Adrenal gland (tissue), 12 donors: Measurements from ENCODE around the gene RPL19. TPM values are rescaled to one million over a fixed set of nuclear protein-coding genes. Genes with fewer than 3 reads are reported as not detected.
A peak's percentile ranks its signal among the peaks of the same experiment; 100 is the strongest.

ENCODE experiments used
- DNase-seq, 7 donors: peaks; one replicate each; pipeline ENCODE4 v3.0.0-alpha.2; 2019 to 2020
- H3K27ac ChIP-seq, 5 donors: fragments of 200-600 bp; sonication (generic) in 4 of 5; 1 replicate in 3 of 5; 2 replicates in 2 of 5; pipeline versions ENCODE4 v1.5.1 to v1.8.0; 2016 to 2020; ENCODE audit warnings: mild to moderate bottlenecking in 1 of 5
- H3K27me3 ChIP-seq: fragments of 200-600 bp; 2 replicates; pipeline ENCODE4 v1.8.0; 2021
- H3K36me3 ChIP-seq, 2 donors: fragments of 200-600 bp; replicated peaks in 1 of 2; 1 replicate in 1 of 2; 2 replicates in 1 of 2; pipeline versions ENCODE4 v1.5.1 to v1.8.0; 2018 to 2022
- H3K4me1 ChIP-seq, 2 donors: fragments of 200-600 bp; replicated peaks in 1 of 2; 1 replicate in 1 of 2; 2 replicates in 1 of 2; pipeline versions ENCODE4 v1.5.1 to v1.8.0; 2018 to 2021
- H3K4me3 ChIP-seq, 4 donors: fragments of 200-600 bp; sonication (generic) in 3 of 4; one replicate each; pipeline ENCODE4 v1.5.1; 2016 to 2018
- H3K9me3 ChIP-seq, 3 donors: fragments of 200-600 bp; sonication (generic) in 1 of 3; replicated peaks in 1 of 3; 1 replicate in 2 of 3; 2 replicates in 1 of 3; pipeline versions ENCODE4 v1.5.1 to v1.8.0; 2016 to 2021
- POLR2A ChIP-seq, 2 donors: fragments of 450-650 bp; IDR thresholded peaks; one replicate each; pipeline ENCODE4 v1.6.1; 2017; ENCODE audit warnings: antibody characterized with exemption in 2 of 2, mild to moderate bottlenecking in 2 of 2, moderate library complexity in 1 of 2
- WGBS, 4 donors: extraction: QIAGEN DNeasy Blood & Tissue Kit in 2 of 4; methylation state at CpG; one replicate each; pipeline versions ENCODE4 v1.1.5 to v1.1.7; 2013 to 2017; 5-methylcytosine and 5-hydroxymethylcytosine counted together
- intact Hi-C, 2 donors: fragments of 100-400 bp; cut with DNase I; formaldehyde crosslinking; loops; one replicate each; pipeline versions ENCODE4 v1.14.1 to v1.15.0; 2022 to 2023
- polyA plus RNA-seq, 3 donors: library from polyadenylated mRNA; stranded (reverse); fragments of 200-250 nt in 2 of 3; fragments of 350-450 nt in 1 of 3; fragmentation: Illumina TruSeq in 1 of 3; extraction: RNeasy Lipid Tissue Mini Kit (QIAGEN cat#74804) in 1 of 3; gene quantifications; one replicate each; pipeline ENCODE4 v1.2.3, GENCODE V29; 2013 to 2014
- total RNA-seq, 9 donors: library from RNA; depleted of rRNA in 4 of 9; stranded (reverse); fragments of >200 nt in 4 of 9; fragments of 120-200 nt in 1 of 9; fragmentation: NEBNext Ultra II Directional in 1 of 9; extraction: Animal tissue kit (Norgen Biotek cat#: 25700) in 1 of 9; gene quantifications; one replicate each; pipeline versions ENCODE4 v1.1.0 to v1.2.4, GENCODE V29; 2013 to 2023
- TF ChIP-seq, protein P1 (sequence below), 6 experiments: fragments of 450-650 bp in 4 of 6; fragments of 200-600 bp in 2 of 6; sonication (generic) in 1 of 6; IDR thresholded peaks; 1 replicate in 5 of 6; 2 replicates in 1 of 6; pipeline versions ENCODE4 v1.5.1 to v1.8.0; 2016 to 2021; ENCODE audit warnings: antibody characterized with exemption in 6 of 6, mild to moderate bottlenecking in 2 of 6, moderate library complexity in 1 of 6
- donor health status: healthy with polysubstance abuse.
- donor health status: Bipolar disorder and iron deficiency.
- donor health status: DM: yes; HTN: yes; CAD: no.
- donor health status: DM: no; HTN: no; CAD: no.
- donor health status: DM: no; HTN: no; CAD: no.
- donor health status: DM: yes; HTN: yes; CAD: no.

The RPL19 gene
- total and polyA plus RNA-seq, 12 donors = 1,513 to 4,908 (median 2,461) TPM

DNA sequence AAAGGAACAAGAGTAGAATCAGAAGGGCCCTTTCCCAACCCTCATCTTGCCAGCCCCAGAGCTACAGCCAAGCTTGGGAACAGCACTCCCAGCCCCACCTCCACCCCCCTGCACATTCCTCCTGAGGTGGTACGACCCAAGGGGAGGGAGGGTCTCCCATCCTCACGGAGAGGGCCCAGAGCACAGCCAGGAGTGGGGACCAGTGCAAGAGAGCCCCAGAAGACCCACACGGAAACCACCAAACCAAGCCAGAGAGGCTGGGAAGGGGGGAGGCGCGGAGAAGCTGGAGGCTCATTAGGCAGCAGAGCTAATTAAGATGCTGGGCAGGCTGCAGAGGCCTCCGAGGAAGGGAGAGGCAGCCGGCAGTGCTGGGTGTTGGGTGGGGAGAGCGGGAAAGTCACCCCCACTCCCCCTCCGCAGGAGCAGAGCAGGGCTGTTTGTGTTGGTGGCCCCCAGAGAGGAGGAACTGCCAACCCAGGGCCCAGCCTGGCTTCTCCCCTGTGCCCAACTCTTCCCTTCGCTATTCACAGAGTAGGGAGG is 5.0 kb upstream of the RPL19 start:
- H3K9me3 ChIP-seq = no peaks in the 10 kb centered on the region
- H3K27me3 ChIP-seq = no peaks in the 10 kb centered on the region
- peaks cover 0 to 12% of the 10 kb centered on the region in 2 donors for H3K36me3 ChIP-seq
- peaks cover 14 to 15% of the 10 kb centered on the region in 2 donors for H3K4me1 ChIP-seq
- H3K27ac ChIP-seq = peak overlapping the region in 2 of 5 donors; percentile 38 to 55
- intact Hi-C loops = no loop called here
- peak in 1 of 7 donors; percentile 19 for DNase-seq
- H3K4me3 ChIP-seq = no peak overlapping the region
- 64 to 75% (median 69%) methylated on average over 7 to 10 of the region's 10 CpGs for WGBS, 4 donors
- no peak for TF ChIP-seq POLR2A (IDR thresholded peaks at IDR 0.05)
- TF ChIP-seq, protein P1, sequence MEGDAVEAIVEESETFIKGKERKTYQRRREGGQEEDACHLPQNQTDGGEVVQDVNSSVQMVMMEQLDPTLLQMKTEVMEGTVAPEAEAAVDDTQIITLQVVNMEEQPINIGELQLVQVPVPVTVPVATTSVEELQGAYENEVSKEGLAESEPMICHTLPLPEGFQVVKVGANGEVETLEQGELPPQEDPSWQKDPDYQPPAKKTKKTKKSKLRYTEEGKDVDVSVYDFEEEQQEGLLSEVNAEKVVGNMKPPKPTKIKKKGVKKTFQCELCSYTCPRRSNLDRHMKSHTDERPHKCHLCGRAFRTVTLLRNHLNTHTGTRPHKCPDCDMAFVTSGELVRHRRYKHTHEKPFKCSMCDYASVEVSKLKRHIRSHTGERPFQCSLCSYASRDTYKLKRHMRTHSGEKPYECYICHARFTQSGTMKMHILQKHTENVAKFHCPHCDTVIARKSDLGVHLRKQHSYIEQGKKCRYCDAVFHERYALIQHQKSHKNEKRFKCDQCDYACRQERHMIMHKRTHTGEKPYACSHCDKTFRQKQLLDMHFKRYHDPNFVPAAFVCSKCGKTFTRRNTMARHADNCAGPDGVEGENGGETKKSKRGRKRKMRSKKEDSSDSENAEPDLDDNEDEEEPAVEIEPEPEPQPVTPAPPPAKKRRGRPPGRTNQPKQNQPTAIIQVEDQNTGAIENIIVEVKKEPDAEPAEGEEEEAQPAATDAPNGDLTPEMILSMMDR (IDR thresholded peaks at IDR 0.05) = no peak

DNA sequence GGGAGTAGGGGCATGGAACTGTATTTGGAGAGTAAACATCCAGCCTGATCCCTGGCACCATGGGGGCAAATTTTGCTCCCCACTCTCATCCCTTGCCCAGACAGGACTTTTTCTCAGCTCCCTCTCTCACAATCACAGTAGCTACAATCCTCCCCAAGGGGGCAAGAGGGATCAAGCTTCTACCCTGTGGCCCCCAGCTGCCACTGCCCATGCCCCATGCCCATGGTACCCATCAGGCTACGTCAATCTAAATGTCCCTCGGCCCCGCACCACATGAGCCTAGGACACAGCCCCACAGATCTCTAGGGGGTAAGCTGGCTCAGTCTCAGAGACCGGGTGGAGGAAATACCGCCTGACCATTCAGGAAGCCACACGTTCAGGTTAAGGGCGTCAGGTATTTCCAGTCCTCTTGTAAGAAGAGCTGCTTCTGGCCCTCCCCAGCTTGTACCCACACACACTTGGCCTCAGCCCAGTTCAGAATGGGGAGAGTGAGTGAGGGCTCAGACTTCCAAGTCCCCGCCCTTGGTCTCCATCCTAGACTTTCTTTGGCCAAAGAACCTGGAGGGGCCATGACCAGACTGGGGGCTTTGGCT is 4.4 kb upstream of the RPL19 start:
- H3K27ac ChIP-seq = peak overlapping the region in 1 of 5 donors; percentile 38
- TF ChIP-seq, protein P1 (IDR thresholded peaks at IDR 0.05) = no peak
- no peak for TF ChIP-seq POLR2A (IDR thresholded peaks at IDR 0.05)
- 78 to 89% (median 85%) methylated on average over 3 to 8 of the region's 8 CpGs for WGBS, 4 donors

DNA sequence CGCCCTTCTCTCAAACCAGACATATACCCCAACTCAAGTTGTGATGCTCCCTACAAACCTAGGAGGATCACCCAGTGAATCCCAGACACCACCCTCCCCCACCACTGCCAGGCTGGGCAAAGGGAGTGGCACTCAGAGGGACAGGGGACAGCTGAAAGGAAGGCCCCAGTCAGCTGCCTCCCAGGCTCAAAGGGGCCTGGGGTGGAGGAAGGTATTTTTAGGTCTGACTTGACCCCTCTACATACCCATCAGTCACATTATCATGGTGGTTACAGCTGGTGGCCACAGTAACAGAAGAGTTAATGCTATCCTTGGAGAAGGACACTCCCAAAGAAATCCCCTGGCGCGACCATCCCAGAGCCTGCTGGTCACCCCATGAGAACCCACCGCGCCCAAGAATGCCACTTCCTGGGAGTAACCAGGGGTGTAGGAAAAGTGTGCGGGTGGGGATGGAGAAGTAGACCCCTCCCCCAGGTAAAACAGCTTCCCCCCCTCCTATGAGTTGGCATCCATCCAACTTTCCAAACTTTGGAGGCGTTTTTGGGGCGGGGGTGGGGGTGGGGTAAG is 3.8 kb upstream of the RPL19 start:
- TF ChIP-seq, protein P1 (IDR thresholded peaks at IDR 0.05) = no peak
- no peak for TF ChIP-seq POLR2A (IDR thresholded peaks at IDR 0.05)
- no peaks in the 10 kb centered on the region for H3K27me3 ChIP-seq
- peaks cover 0 to 8% of the 10 kb centered on the region in 2 donors for H3K36me3 ChIP-seq
- peaks cover 21 to 22% of the 10 kb centered on the region in 2 donors for H3K4me1 ChIP-seq
- peak overlapping the region in 2 of 4 donors; percentile 44 to 77 for H3K4me3 ChIP-seq
- DNase-seq = peak in 1 of 7 donors; percentile 30
- no peaks in the 10 kb centered on the region for H3K9me3 ChIP-seq
- intact Hi-C loops = no loop called here
- no peak overlapping the region for H3K27ac ChIP-seq
- WGBS, 4 donors = 36 to 54% (median 42%) methylated on average over 3 to 8 of the region's 8 CpGs

More for the DNA sequence above, 4.4 kb upstream of the RPL19 start:
- no peaks in the 10 kb centered on the region for H3K27me3 ChIP-seq
- no peak overlapping the region for H3K4me3 ChIP-seq
- H3K36me3 ChIP-seq = peaks cover 0 to 6% of the 10 kb centered on the region in 2 donors
- peaks cover 14 to 16% of the 10 kb centered on the region in 2 donors for H3K4me1 ChIP-seq
- H3K9me3 ChIP-seq = no peaks in the 10 kb centered on the region
- peak in 1 of 7 donors; percentile 35 for DNase-seq
- intact Hi-C loops = no loop called here

DNA sequence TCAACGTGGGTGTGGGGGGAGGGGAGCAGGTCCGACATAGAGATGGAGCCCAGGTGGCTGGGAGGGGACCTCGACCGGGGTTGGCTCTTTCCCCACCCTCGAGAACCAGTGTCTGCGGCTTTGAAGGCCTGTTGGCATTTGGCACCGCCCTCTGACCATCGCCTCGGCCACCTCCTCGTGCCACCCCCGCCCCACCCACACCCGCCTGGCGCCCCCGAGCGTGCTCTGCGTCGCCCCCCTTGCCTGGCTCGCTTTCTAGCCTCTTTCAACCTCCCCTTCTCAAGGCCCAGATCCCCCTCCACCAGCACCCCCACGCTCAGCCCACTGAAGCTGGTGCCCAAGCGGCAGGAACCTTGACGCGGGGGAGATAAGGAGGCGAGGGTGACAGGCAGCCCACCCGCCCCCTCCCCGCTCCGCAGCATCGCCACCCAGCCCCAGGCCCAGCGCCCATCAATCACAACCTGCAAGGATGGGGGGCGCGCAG is 3.2 kb upstream of the RPL19 start:
- WGBS, 4 donors = 0 to 2% (median 0%) methylated on average over 4 to 30 of the region's 30 CpGs
- Histone ChIP-seq H3K36me3 (peaks cover 0 to 8% of the 10 kb centered on the region in 2 donors), H3K27me3 (no peaks in the 10 kb centered on the region), H3K4me3 (peak overlapping the region in 2 of 4 donors; percentile 44 to 77), H3K27ac (peak overlapping the region in 3 of 5 donors; percentile 4 to 96 (median 79)), H3K4me1 (peaks cover 26 to 28% of the 10 kb centered on the region in 2 donors), H3K9me3 (no peaks in the 10 kb centered on the region)
- intact Hi-C loops = no loop called here
- peak in 5 of 7 donors; percentile 24 to 55 (median 51) for DNase-seq
- no peak for TF ChIP-seq POLR2A (IDR thresholded peaks at IDR 0.05)
- TF ChIP-seq, protein P1 (IDR thresholded peaks at IDR 0.05) = no peak
